Effector CD8-positive, alpha-beta T cell (primary cell): ENCODE results near the gene CORO2B.

ENCODE experiments used
- DNase-seq: peaks from one replicate; lab custom pipeline; 2025; lab: John Stamatoyannopoulos, UW

CORO2B gene

GRCh38 chr15:68553994-68554720 lies 24.6 kb upstream of the CORO2B start:
- DNase-seq: peak; percentile 46

- DNase-seq: no peak
Measured at GRCh38 chr15:68554721-68555678, 23.8 kb upstream of the CORO2B start.

GRCh38 chr15:68555679-68556037 lies 23.1 kb upstream of the CORO2B start:
- no peak for DNase-seq

GRCh38 chr15:68556139-68556990 lies 22.4 kb upstream of the CORO2B start:
- DNase-seq: no peak

- DNase-seq: no peak
Measured at GRCh38 chr15:68557469-68558317, 21.1 kb upstream of the CORO2B start.

GRCh38 chr15:68558318-68559305 lies 20.2 kb upstream of the CORO2B start:
- DNase-seq: no peak

- peak; percentile 45 for DNase-seq
Measured at GRCh38 chr15:68559345-68560310, 19.2 kb upstream of the CORO2B start.

GRCh38 chr15:68560501-68561113 lies 18.2 kb upstream of the CORO2B start:
- no peak for DNase-seq

- no peak for DNase-seq
Measured at GRCh38 chr15:68561171-68561900, 17.5 kb upstream of the CORO2B start.

GRCh38 chr15:68561901-68562300 lies 16.9 kb upstream of the CORO2B start:
- no peak for DNase-seq

- no peak for DNase-seq
Measured at GRCh38 chr15:68564173-68564572, 14.6 kb upstream of the CORO2B start.

- no peak for DNase-seq
Measured at GRCh38 chr15:68565234-68565633, 13.6 kb upstream of the CORO2B start.

- no peak for DNase-seq
Measured at GRCh38 chr15:68565726-68566125, 13.1 kb upstream of the CORO2B start.

GRCh38 chr15:68566377-68566954 lies 12.3 kb upstream of the CORO2B start:
- DNase-seq: no peak

GRCh38 chr15:68567345-68567744 lies 11.4 kb upstream of the CORO2B start:
- DNase-seq: no peak

GRCh38 chr15:68570974-68571373 lies 7.8 kb upstream of the CORO2B start:
- DNase-seq: no peak

- no peak for DNase-seq
Measured at GRCh38 chr15:68571582-68571981, 7.2 kb upstream of the CORO2B start.
